GM21737 (cell line): ENCODE measurements around the gene FAU.

Source experiments
- ATAC-seq: cut with Tn5 transposase; IDR thresholded peaks from one replicate; pipeline ENCODE4 v1.9.1; 2021; ENCODE audit warnings: mild to moderate bottlenecking, moderate library complexity; ENCODE audit not compliant: unreplicated experiment

The FAU gene

GRCh38 chr11:65109231-65110198, 12.4 kb downstream of the FAU start:
- no peak for ATAC-seq

GRCh38 chr11:65108469-65109123, 13.3 kb downstream of the FAU start:
- no peak for ATAC-seq

DNA sequence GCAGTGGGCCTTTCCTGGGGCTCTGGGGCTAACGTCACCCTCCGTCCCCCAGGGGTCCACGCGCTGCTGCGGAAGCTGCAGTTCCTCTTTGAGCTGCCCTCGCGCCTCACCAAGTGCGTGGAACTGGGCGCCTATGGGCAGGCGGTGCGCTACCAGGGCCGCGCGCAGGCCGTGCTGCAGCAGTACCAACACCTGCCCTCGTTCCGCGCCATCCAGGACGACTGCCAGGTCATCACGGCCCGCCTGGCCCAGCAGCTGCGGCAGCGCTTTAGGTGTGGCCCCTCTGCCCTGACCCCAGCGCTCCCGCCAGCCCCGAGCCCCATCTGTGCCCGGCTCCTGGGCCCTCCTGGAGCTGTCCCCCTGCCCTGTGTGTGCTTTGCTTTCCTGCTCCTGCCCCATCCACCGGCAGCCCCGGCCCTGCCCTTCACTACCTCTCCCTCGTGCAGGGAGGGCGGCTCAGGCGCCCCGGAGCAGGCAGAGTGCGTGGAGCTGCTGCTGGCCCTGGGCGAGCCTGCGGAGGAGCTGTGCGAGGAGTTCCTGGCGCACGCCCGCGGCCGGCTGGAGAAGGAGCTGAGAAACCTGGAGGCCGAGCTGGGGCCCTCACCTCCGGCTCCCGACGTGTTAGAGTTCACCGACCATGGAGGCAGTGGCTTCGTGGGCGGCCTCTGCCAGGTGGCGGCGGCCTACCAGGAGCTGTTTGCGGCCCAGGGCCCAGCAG, 14.0 kb downstream of the FAU start:
- ATAC-seq, result no peak

- ATAC-seq, result no peak
Measured at GRCh38 chr11:65107078-65107477, 14.9 kb downstream of the FAU start.

- ATAC-seq, result no peak
Measured at GRCh38 chr11:65104628-65105027, 17.3 kb downstream of the FAU start.

- ATAC-seq, result no peak
Measured at GRCh38 chr11:65103476-65103875, 18.5 kb downstream of the FAU start.

- ATAC-seq, result no peak
Measured at GRCh38 chr11:65102142-65103095, 19.5 kb downstream of the FAU start.

DNA sequence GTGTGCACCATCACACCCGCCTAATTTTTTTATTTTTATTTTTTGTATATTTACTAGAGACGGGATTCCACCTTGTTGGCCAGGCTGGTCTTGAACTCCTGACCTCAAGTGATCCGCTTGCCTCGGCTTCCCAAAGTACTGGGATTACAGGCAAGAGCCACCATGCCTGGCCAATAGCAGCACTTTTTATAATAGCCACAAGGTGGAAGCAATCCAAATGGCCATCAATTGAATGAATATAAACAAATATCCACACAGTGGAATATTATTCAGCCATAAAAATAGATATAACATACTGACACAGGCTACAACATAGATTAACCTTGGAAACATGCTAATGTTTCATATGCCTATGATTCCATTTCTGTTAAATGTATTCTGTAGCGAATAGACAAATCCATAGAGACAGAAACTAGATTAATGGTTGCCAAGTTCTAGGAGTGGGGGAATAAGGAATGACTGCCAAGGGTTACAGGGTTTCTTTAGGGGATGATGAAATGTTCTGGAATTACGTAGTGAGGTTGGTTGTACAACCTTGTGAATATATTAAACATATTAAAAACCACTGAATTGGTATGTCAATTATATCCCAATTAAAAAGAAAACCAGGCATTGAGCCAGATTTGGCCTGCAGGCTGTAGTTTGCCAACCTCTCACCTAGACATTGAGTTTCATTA, 21.1 kb downstream of the FAU start:
- no peak for ATAC-seq

DNA sequence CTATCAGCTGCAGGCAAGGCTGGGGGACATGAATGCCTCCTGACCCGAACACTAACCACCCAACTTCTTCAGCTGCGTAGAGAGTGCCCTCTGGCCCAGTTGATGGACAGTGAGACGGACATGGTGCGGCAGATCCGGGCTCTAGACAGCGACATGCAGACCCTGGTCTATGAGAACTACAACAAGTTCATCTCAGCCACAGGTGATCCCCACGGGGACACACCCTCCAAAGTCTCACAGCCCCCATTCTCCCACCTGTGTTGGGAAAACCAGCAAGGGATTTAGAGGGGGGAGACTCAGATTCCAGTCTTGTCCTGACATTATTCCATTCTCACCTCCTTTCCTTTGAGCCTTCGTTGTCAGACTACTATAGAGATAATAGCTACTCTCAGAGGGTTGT, 25.0 kb downstream of the FAU start:
- ATAC-seq, result no peak

DNA sequence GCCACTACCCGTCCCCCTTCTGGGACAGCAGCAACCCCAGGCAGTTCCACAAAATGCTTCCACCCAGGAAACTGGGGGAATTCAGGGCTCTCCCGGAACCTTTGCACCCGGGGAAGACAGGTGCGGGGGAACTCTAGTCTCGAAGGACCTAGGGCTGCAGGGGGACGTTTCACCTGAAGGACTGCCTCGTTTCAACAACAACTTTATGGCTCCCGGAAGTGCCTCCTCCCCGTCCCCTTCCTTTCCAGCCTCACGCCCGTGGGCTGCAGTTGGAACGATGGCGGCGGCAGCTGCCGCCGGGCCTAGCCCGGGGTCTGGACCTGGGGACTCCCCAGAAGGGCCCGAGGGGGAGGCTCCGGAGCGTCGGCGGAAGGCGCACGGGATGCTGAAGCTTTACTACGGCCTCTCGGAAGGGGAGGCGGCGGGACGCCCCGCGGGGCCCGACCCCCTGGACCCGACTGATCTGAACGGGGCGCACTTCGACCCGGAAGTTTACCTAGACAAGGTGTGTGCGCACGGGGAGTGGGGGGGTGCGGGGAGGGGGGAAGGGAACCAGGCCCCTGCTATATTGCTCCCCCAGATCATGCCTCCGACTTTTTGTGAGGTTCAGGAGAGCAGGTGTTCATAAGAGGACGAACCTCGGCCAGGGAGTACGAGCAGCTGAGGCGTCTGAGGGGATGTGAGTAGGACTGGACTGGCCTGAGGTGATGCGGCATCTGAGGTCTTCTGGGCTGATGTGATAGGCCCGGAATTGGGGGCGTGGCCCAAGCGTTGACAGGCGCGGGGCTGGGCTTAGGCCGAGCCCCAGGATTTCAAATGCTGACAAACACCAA, 25.7 kb downstream of the FAU start, which contains the start of gene VPS51:
VPS51 (plus strand) TSS at position 241 of the 833 bp plus-strand sequence; CDS start at position 278, 37 bp downstream.
- ATAC-seq, result peak; percentile 69

GRCh38 chr11:65095427-65095826, 26.5 kb downstream of the FAU start:
- ATAC-seq, result no peak

DNA sequence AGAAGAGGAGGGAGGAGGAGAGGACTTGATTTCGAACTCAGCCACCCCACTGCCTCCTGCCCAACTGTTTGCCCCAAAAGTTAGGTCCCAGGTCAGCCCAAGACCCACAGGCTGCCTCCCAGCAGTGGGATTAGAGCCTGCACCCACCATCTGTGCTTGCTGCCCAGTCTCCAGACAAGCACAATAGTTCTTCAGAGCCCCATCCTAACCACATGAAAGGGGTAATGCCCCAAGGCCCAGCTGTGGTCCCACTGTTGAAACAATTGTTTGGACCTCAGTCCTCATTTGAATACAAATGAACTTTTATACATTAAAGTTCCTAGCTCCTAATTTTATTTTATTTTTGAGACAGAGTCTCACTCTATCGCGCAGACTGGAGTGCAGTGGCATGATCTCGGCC, 31.3 kb downstream of the FAU start:
- ATAC-seq, result no peak

DNA sequence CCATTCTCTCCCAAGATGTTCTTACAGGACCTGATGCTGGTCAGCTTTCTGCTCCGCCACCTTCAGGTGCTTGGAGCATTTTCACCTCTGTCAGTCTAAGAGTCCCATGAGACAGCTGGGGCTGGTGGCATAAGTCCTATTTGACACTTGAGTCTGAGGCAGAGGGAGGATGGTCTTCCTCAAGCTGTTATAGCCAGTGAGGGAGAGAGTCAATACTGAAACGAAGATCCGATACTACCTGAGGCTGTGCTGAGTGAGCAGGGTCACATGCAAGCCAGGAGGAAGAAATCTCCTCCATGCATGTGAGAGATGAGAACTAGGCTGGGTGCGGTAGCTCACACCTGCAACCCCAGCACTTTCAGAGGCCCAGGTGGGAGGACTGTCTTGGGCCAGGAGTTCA, 32.3 kb downstream of the FAU start:
- no peak for ATAC-seq

- ATAC-seq, result no peak
Measured at GRCh38 chr11:65087827-65088226, 34.1 kb downstream of the FAU start.

GRCh38 chr11:65087216-65087615, 34.7 kb downstream of the FAU start:
- ATAC-seq, result no peak

DNA sequence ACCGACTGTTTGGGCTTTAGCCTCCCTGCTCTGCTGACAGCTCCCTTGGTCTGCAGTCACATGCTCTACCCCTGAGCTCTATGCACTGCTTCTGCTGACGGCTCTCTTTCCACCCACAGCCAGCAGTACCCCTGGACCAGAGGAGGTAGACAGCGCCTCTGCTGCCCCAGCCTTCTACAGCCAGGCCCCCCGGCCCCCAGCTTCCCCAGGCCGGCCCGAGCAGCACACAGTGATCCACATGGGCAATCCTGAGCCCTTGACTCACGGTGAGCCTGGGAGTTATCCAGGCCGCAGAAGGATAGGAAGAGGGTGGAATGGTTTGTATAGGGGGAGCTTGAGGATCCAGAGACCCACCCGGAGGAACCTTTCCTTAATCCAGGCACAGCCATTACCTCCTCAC, 35.1 kb downstream of the FAU start:
- ATAC-seq, result no peak

- no peak for ATAC-seq
Measured at GRCh38 chr11:65085446-65085845, 36.5 kb downstream of the FAU start.

- peak; percentile 11 for ATAC-seq
Measured at GRCh38 chr11:65084598-65085375, 37.1 kb downstream of the FAU start.
